SJSA1 (cell line): ENCODE results near the gene OR1E2. TPM values are rescaled to one million over a fixed set of nuclear protein-coding genes. Genes with fewer than 3 reads are reported as not detected.
"Not testable (repeated sequence)": the region's sequence is repeated elsewhere in the genome, so short reads cannot be mapped to it uniquely, and the experiment has no call there.

Source experiments
- DNase-seq, 2 experiments: peaks; one replicate each; pipeline ENCODE4 v3.0.0-alpha.2; 2015 to 2020; ENCODE audit warnings: low spot score in 2 of 2, low read depth in 1 of 2
- H3K27ac ChIP-seq: fragments of 250-450 bp; sonication (Bioruptor Pico); 2 replicates; pipeline ENCODE4 v1.5.1; 2020; ENCODE audit warnings: mild to moderate bottlenecking, moderate library complexity
- H3K27me3 ChIP-seq: fragments of 250-450 bp; sonication (Bioruptor Pico); replicated peaks from 2 replicates; pipeline ENCODE4 v1.5.1; 2020; ENCODE audit warnings: mild to moderate bottlenecking, moderate library complexity
- H3K36me3 ChIP-seq: fragments of 250-450 bp; sonication (Bioruptor Pico); 2 replicates; pipeline ENCODE4 v1.5.1; 2020; ENCODE audit warnings: mild to moderate bottlenecking
- H3K4me1 ChIP-seq: fragments of 250-450 bp; sonication (Bioruptor Pico); replicated peaks from 2 replicates; pipeline ENCODE4 v1.6.1; 2021; ENCODE audit warnings: mild to moderate bottlenecking
- H3K4me3 ChIP-seq: fragments of 250-450 bp; sonication (Bioruptor Pico); 2 replicates; pipeline ENCODE4 v1.5.1; 2020; ENCODE audit warnings: mild to moderate bottlenecking
- H3K9me3 ChIP-seq: fragments of 250-450 bp; sonication (Bioruptor Pico); replicated peaks from 2 replicates; pipeline ENCODE4 v1.5.1; 2020; ENCODE audit warnings: mild to moderate bottlenecking
- total RNA-seq: library from RNA; depleted of rRNA; stranded (reverse); fragments of >200 nt; shearing (Covaris generic); gene quantifications from 2 replicates; pipeline ENCODE4 v1.2.3, GENCODE V29; 2014

OR1E2 gene
- total RNA-seq, 1 experiment from 2014 or later = not detected

DNA sequence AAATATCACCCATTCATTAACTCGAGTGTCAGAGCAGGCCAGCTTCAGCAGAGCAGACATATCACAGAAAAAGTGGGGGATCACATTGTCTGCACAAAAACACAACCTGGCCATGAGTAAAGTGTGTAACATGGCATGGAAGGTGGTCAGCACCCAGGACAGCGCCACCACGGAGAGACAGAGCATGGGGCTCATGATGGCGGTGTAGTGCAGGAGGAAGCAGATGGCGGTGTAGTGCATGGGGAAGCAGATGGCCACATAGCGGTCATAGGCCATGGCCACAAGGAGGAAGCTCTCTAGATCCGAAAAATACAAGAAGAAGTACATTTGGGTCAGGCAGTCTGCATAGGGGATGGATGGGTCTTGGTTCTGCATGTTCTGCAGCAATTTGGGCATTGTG is 426 bp downstream of the OR1E2 start:
- not testable (repeated sequence) for H3K27me3 ChIP-seq, H3K27ac ChIP-seq, H3K4me3 ChIP-seq, H3K36me3 ChIP-seq, H3K4me1 ChIP-seq, H3K9me3 ChIP-seq, DNase-seq

DNA sequence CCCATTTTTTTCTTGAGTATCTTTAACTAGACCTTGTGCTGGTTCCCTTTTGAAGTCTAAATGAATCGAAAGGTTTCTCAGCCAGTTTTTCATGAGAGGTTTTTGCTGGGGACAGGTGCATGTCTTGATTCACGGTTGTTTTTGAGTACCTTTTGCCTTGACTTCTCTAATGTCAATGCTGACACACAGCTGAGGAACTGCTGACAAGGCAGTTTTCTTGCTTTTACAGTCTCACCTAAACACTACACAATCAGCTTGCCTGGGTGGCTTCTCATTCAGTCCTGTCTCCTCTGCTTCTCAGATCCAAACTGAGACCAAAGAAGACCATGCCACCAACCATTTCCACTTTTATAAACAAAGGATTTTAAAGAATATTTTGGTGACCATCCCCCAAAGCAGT is 15.4 kb downstream of the OR1E2 start:
- H3K4me1 ChIP-seq = no peaks in the 10 kb centered on the region
- no peaks in the 10 kb centered on the region for H3K27me3 ChIP-seq
- H3K36me3 ChIP-seq = no peaks in the 10 kb centered on the region
- H3K4me3 ChIP-seq = no peak overlapping the region
- no peak overlapping the region for H3K27ac ChIP-seq
- H3K9me3 ChIP-seq = 0 out of 2 replicates have a peak, but pooled peaks cover 4% of the 10 kb centered on the region
- no peak for DNase-seq

DNA sequence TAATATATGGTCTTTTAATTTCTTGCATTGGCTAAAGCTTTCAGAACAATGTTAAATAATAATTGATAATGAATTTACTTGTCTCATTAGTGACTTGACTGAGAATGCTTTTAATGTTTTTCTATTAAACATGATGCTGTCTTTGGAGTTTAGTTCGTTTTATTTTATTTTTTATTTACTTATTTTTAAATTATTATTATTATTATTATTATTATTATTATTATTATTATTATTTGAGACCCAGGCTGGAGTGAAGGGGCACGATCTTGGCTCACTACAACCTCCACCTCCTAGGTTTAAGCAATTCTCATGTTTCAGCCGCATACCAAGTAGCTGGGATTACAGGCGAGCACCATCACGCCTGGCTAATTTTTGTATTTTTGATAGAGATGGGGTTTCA is 18.0 kb downstream of the OR1E2 start:
- no peaks in the 10 kb centered on the region for H3K36me3 ChIP-seq
- DNase-seq = no peak
- H3K4me3 ChIP-seq = no peak overlapping the region
- no peaks in the 10 kb centered on the region for H3K27me3 ChIP-seq
- H3K27ac ChIP-seq = no peak overlapping the region
- H3K9me3 ChIP-seq = 0 out of 2 replicates have a peak, but pooled peaks cover 4% of the 10 kb centered on the region
- H3K4me1 ChIP-seq = no peaks in the 10 kb centered on the region

DNA sequence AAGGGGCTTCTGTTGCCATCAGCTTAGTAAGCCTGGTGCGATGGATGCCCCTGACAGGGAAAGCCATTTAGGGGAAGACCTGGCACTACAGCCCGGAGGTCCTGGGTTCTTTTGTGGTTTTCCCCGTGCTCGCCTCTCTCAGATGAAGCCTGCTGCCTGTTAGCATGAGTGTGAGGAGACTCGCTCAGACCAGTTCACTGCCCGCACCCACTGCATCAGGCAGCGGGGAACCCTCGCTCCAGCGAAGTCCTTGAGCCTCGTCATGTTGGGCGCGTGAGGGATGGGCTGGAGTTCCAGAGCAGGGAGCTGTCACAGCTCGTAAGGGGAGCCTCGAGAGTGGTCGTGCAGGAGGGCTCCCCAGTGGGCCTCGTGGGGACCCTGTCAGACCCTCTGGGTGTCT is 21.4 kb downstream of the OR1E2 start:
- not testable (repeated sequence) for H3K36me3 ChIP-seq, H3K4me1 ChIP-seq, H3K27me3 ChIP-seq, H3K27ac ChIP-seq, H3K9me3 ChIP-seq, H3K4me3 ChIP-seq, DNase-seq

DNA sequence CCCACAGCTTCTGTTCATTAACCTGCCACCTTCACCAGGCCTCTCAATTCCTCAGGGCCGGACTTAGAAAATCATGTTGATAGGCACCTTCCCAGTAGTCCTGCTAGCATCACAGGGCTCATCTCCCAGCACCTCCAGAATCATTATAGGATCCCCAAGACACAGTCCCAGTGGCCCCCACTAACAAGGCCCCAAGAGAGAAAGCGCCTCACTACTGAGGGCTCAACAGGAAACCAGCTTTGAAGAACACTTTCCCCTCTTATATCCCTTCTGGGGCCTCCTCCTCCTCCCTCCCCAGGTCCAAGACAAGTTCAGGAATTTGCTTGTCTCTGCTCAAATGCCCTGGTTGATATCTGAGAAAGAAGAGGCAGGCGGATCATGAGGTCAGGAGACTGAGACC is 22.6 kb downstream of the OR1E2 start, which contains the start of gene OR3A3:
Gene OR3A3 (plus strand): TSS at position 301 of the 400 bp plus-strand sequence.
- Histone ChIP-seq H3K9me3 (peaks cover 6% of the 10 kb centered on the region), H3K27me3 (no peaks in the 10 kb centered on the region), H3K36me3 (no peaks in the 10 kb centered on the region), H3K27ac (no peak within 1 kb of the TSS), H3K4me1 (no peaks in the 10 kb centered on the region), H3K4me3 (no peak within 1 kb of the TSS)
- no peak for DNase-seq

DNA sequence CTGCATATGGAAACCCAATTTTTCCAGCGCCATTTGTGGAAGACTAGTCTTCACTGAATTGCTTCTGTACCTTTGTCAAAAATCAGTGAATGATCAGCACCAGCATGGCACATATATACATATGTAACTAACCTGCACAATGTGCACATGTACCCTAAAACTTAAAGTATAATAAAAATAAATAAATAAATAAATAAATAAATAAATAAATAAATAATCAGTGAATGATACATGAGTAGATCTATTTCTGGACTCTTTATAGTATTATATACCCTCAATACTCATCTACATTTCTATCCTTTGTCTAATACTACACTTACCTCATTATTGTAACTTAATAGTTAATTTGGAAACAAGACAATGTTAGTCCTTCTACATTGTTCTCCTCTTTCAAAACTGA is 29.8 kb downstream of the OR1E2 start:
- not testable (repeated sequence) for H3K36me3 ChIP-seq, H3K4me1 ChIP-seq, H3K4me3 ChIP-seq, H3K27me3 ChIP-seq, H3K27ac ChIP-seq, DNase-seq, H3K9me3 ChIP-seq

DNA sequence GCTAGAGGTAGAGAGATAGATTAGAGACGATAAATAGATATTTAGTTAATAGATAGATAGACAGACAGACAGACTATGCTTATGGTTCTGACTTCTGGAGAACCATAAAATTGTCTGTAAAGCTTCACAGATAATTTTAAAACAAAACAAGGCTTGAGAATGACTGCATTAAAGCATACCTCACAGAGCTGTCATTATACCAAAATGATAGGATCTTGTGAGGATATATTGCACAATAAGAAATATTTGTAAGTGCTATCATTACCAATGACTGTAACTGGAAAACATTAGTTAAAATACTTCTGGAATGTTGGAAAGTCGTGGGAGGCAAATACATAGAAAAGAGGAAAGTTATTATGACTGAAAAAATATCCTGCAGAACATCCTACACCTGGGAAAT is 31.9 kb downstream of the OR1E2 start:
- no peak overlapping the region for H3K27ac ChIP-seq
- H3K36me3 ChIP-seq = no peaks in the 10 kb centered on the region
- H3K27me3 ChIP-seq = no peaks in the 10 kb centered on the region
- H3K9me3 ChIP-seq = peaks cover 4% of the 10 kb centered on the region; the same call in 1 of the 2 replicates
- no peak overlapping the region for H3K4me3 ChIP-seq
- H3K4me1 ChIP-seq = no peaks in the 10 kb centered on the region
- no peak for DNase-seq

DNA sequence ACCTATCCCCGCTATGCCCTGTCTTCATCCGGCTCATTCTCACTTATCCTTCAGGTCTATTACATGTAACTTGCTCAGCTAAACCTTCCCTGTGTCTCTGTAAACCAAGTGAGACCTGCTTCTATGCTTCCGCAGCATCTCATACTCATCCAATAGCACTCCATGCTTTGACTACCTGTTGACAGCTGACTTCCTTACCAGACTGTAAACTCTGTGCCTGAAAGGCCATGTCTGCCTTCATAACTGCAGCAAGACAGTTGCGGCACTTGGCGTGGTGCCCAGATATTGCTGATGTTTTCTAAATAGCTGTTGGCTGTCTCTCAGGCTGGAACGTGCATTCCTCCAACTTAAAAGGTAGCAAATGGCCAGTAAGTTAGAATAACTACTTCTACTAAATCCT is 33.6 kb downstream of the OR1E2 start:
- Histone ChIP-seq H3K36me3 (no peaks in the 10 kb centered on the region), H3K27me3 (no peaks in the 10 kb centered on the region), H3K9me3 (no peaks in the 10 kb centered on the region), H3K4me3 (no peak overlapping the region), H3K27ac (no peak overlapping the region), H3K4me1 (no peaks in the 10 kb centered on the region)
- no peak for DNase-seq

DNA sequence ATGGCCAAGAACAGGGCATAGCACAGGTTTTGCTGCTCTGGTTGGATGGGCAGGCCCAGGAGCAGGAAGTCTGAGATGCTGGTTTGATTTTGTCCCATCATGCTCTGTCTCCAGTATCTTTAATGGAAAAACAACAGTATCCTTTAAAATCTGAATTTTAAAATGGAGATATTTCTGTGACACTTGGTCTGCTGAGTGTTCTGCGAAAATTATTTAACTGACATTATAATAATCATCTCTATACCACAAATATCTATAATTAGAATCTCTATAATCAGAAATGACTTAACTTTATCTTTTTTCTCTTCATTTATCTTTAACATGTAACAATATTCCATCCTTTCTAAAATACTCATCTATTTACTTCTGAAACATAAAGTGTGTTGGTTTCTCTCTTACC is 35.3 kb downstream of the OR1E2 start, which contains the start of gene OR1E1:
Gene OR1E1 (minus strand): TSS at position 101 of the 400 bp plus-strand sequence. CDS start 0 bp downstream, at position 101.
- no peaks in the 10 kb centered on the region for H3K4me1 ChIP-seq

DNA sequence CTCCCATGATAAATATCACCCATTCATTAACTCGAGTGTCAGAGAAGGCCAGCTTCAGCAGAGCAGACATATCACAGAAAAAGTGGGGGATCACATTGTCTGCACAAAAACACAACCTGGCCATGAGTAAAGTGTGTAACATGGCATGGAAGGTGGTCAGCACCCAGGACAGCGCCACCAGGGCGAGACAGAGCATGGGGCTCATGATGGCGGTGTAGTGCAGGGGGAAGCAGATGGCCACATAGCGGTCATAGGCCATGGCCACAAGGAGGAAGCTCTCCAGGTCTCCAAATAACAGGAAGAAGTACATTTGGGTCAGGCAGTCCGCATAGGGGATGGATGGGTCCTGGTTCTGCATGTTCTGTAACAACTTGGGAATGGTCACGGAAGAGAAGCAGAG is 35.8 kb downstream of the OR1E2 start:
- H3K4me1 ChIP-seq, H3K27ac ChIP-seq, H3K4me3 ChIP-seq, H3K9me3 ChIP-seq, DNase-seq, H3K27me3 ChIP-seq, H3K36me3 ChIP-seq: not testable (repeated sequence)

More for the DNA sequence above, 35.3 kb downstream of the OR1E2 start, which contains the start of gene OR1E1:
- DNase-seq = no peak
- Histone ChIP-seq H3K9me3 (no peaks in the 10 kb centered on the region), H3K36me3 (no peaks in the 10 kb centered on the region), H3K27me3 (no peaks in the 10 kb centered on the region), H3K27ac (no peak within 1 kb of the TSS), H3K4me3 (no peak within 1 kb of the TSS)

DNA sequence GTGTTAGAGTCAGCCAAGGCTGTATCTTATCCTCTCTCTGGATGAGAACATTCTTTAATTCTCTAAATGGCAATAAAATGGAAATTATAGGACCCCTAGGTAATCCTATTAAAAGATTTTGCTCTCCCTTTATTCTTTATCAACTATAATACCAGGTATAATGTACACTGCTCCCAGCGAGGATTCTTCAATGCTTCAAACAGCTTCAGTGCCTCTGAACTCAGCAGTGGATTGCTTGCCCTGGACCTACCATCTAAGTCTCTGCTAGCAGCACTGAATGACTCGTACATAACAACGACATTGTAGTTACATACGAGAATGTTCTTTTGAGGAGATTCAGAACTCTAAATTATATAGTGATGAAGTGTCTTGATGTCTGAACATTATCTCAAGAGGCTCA is 43.9 kb downstream of the OR1E2 start:
- H3K4me1 ChIP-seq = no peaks in the 10 kb centered on the region

DNA sequence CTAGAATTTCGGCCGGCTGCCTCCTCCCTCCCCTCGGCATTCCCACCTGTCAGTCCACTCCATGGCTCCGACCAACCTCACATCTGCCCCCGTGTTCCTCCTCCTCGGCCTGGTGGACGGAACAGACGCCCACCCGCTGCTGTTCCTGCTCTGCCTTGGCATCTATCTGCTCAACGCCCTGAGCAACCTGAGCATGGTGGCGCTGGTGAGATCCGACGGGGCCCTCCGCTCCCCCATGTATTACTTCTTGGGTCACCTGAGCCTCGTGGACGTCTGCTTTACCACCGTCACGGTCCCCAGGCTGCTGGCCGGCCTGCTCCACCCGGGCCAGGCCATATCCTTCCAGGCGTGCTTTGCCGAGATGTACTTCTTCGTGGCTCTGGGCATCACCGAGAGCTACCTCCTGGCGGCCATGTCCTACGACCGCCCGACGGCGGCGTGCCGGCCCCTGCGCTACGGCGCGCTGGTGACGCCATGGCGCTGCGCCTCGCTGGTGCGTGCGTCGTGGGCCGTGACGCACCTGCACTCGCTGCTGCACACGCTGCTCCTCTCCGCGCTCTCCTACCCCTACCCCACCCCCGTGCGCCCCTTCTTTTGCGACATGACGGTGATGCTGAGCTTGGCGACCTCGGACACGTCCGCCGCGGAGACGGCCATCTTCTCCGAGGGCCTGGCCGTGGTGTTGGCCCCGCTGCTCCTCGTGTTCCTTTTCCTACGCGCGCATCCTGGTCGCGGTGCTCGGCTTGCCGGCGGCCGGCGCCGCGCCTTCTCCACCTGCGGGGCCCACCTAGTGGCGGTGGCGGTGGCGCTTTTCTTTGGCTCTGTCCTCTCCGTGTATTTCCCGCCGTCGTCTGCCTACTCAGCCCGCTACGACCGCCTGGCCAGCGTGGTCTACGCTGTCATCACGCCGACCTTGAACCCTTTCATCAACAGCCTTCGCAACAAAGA is 47.5 kb downstream of the OR1E2 start, which contains the start of gene OR3A2:
Gene OR3A2 (minus strand): TSS at position 440 of the 948 bp plus-strand sequence.
- no peaks in the 10 kb centered on the region for H3K36me3 ChIP-seq
- DNase-seq = no peak
- H3K9me3 ChIP-seq = no peaks in the 10 kb centered on the region
- no peak within 1 kb of the TSS for H3K4me3 ChIP-seq
- H3K27ac ChIP-seq = no peak within 1 kb of the TSS
- H3K4me1 ChIP-seq = no peaks in the 10 kb centered on the region
- H3K27me3 ChIP-seq = no peaks in the 10 kb centered on the region

More for the DNA sequence above, 43.9 kb downstream of the OR1E2 start:
- Histone ChIP-seq H3K27ac (no peak overlapping the region), H3K9me3 (no peaks in the 10 kb centered on the region), H3K36me3 (no peaks in the 10 kb centered on the region), H3K27me3 (no peaks in the 10 kb centered on the region), H3K4me3 (no peak overlapping the region)
- no peak for DNase-seq
